Fibroblast of pulmonary artery (primary cell): ENCODE data around the gene MSI2.

Source experiments
- DNase-seq: peaks from one replicate; pipeline ENCODE4 v3.0.0-alpha.2; 2010; ENCODE audit warnings: low read depth
- H3K4me3 ChIP-seq: replicated peaks from 2 replicates; pipeline ENCODE4 v1.5.1; 2011; ENCODE audit warnings: low read depth, mild to moderate bottlenecking, control low read depth, low read length, moderate library complexity
- TF ChIP-seq, protein P1 (sequence below): IDR thresholded peaks from 2 replicates; pipeline ENCODE4 v1.5.1; 2011; ENCODE audit warnings: mild to moderate bottlenecking, control low read depth, low read length, inconsistent platforms; ENCODE audit errors: missing control alignments

The MSI2 gene

DNA sequence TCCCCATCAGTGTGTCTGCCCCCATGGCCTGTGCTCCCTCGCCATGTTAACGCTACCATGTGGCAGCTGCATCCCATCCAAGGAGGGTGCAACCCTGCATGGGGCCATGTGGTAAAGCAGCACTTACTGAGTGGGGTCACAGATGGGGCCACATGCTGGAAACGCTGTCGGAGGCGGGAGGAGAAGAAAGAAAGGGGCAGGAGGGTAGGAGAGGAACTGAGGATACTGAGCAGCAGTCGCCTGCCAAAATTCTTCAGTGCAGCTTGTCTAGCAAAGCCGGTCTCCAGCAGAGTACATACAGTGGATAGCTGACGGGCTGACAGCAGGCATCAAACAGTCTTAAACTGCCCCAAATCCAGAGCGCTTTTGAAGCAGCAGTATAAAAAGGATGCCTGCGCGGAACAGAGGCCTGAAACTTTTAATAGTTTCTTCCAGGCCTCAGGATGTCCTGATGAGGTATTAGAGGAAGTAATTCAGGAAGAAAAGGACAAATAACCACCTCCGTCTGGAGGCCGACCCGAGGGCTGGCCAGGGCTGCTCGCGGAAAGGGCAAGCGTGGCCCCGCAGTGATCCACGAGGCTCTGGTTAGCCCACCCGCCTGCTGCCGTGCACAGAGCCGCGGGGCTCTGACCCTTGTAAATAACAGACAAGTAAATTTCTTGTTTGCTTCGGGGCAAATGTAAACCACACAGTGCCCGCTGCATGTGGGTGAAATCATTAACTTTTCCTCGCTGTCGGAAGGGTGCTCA is 339.8 kb downstream of the MSI2 start:
- H3K4me3 ChIP-seq: no peak overlapping the region
- DNase-seq: no peak
- TF ChIP-seq, protein P1, sequence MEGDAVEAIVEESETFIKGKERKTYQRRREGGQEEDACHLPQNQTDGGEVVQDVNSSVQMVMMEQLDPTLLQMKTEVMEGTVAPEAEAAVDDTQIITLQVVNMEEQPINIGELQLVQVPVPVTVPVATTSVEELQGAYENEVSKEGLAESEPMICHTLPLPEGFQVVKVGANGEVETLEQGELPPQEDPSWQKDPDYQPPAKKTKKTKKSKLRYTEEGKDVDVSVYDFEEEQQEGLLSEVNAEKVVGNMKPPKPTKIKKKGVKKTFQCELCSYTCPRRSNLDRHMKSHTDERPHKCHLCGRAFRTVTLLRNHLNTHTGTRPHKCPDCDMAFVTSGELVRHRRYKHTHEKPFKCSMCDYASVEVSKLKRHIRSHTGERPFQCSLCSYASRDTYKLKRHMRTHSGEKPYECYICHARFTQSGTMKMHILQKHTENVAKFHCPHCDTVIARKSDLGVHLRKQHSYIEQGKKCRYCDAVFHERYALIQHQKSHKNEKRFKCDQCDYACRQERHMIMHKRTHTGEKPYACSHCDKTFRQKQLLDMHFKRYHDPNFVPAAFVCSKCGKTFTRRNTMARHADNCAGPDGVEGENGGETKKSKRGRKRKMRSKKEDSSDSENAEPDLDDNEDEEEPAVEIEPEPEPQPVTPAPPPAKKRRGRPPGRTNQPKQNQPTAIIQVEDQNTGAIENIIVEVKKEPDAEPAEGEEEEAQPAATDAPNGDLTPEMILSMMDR: no peak

DNA sequence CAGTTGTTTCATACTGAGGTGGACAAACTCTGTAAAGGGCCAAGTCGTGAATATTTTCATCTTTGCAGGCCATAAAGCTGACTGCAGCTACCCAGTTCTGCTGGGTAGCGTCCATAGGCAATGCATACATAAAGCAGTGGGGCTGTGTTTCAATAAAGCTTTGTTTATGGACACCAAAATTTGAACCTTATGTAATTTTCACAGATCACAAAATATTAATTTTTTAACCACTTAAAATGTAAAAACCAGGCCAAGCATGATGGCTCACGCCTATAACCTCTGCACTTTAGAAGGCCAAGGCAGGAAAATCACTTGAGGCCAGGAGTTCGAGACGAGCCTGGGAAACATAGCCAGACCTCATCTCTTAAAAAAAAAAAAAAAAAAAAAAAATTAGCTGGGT is 340.8 kb downstream of the MSI2 start:
- DNase-seq: no peak
- no peak overlapping the region for H3K4me3 ChIP-seq
- TF ChIP-seq, protein P1: no peak

DNA sequence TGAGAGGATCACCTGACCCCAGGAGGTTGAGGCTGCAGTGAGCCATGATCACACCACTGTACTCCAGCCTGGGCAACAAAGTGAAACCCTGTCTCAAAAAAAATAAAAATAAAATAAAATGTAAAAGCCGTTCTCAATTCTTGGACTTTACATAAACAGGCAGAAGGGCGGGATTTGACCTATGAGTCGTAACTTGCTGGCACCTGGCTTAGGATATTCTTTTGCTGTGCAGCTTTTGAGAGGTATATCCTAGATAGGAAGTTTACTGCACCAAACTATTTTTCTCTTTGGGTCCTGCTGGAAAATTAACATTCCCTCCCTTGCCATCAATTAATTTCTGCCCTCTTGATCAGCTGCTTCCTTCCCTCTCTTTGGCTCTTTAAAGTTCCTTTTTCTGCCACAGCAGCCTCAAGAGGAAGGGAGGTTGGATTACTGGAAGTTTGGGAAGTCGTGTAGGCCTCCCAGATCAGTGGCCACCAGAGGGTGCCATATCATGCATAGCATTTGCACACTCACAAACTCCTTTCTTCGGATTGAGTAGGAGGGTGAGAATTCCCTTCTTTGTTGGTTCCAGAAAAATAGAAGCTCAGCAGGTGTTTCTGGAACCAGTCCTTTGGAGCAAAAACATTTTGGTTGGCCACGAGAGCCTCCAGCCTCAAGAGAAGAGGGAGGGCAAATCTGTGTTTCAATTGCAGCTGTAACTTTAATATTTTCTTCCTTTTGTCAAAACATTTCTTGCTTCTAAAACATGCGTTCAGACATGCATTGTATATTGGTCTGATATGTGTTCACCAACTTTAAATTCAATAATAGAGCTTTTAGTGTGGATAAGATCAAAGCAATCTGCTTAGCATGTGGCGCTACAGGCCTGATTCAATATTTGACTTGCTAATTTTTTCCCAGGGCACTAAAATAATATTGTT is 341.5 kb downstream of the MSI2 start:
- peak; percentile 84 for DNase-seq

DNA sequence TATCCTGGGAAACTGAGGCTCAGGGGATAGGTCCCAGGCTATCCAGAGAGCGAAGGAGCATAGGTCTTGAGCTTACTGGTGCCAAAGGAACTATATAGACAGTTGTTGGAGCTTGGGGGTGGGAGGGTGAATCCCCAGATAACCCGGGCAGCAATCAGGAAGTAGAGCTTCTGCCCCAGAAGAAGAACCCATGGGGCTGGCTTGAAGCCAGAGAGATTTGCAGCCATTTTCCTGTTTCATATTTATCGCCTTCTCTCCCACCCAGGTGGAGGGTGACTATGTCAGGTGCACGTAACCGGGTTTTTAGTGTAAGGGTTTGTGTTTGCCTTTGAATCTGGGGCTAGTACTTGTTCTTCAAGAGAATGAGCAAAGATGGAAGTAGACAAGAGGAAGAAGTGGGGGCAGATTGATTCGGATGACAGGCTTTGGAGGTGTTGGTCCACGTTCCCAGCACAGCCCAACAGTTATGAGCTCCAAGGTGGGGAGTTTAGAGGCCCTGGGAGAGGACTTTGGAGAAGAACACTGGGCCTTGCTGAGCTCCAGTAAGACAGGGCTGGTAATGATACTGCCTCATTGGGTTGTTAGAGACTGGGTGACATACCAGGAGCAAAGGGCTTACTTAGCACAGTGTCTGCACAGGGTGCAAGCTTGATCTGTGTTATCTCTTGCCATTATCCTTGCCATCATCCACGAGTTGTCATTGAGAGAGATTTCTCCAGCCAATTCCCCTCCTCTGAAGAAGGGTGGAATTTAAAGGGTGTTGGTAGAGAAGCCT is 343.1 kb downstream of the MSI2 start:
- DNase-seq: no peak
- no peak overlapping the region for H3K4me3 ChIP-seq
- TF ChIP-seq, protein P1: no peak

More for the DNA sequence above, 341.5 kb downstream of the MSI2 start:
- TF ChIP-seq, protein P1: peak; percentile 97
- no peak overlapping the region for H3K4me3 ChIP-seq

DNA sequence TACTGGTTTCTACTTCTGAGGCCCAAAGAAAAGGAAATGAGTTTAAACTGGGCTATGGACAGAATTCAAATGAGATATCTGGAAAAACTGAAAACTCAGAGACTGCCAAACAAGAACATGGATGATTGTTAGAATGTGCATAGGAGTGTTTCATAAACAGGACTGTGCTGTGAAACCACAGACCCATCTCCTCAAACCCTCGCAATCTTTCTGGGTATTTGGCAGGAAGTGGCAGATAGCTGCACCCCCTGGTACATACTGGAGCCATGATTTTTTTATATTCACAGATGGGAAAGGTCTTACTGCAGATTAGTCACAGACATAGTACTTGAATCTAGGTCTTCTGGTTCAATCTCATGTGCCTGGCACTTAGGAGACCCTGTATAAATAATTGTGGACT is 343.8 kb downstream of the MSI2 start:
- DNase-seq: no peak
- TF ChIP-seq, protein P1: no peak
- H3K4me3 ChIP-seq: no peak overlapping the region

DNA sequence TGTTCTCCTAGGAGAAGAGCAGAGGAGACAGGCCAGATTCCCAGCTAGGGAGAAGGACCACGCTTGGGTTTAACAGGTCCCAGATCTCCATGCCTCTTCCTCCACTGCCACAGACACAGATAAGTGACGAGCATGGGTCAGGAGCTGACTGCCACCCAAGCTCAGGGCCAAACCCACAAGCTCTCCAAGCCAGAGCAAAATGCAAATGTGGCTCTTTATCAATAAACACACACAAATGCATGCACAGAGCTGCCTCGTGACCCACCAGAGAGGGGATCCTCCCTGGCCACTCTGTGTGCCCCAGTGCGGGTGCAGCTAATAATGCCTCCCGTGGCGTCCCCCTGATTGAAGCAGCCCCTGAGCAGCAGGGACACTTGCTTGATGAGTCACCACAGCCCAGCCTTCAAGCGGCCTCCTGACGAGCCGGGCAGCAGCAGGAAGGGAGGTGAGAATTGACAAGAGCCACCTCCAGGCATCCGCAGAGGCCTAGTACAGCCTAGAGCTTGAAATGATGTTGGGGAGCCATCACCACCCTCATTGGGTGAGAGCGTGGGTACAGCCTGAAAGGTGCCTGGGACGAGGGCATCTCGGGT is 344.9 kb downstream of the MSI2 start:
- no peak for DNase-seq
- H3K4me3 ChIP-seq: no peak overlapping the region
- TF ChIP-seq, protein P1: no peak
